Stimulated activated CD8-positive, alpha-beta memory T cell treated with anti-CD3 and anti-CD28 coated beads, Interleukin-12 subunit alpha, Interleukin-12 subunit beta, amount 100 ng/mL, for 4 hours (primary cell): Measurements from ENCODE around the gene TNFAIP3.

Experiments
- DNase-seq: peaks from one replicate; pipeline ENCODE4 v3.0.0-alpha.2; 2020; ENCODE audit warnings: low read depth

The TNFAIP3 gene

GRCh38 chr6:137864812-137865508 is 2.1 kb upstream of the TNFAIP3 start:
- DNase-seq: no peak

- DNase-seq: no peak
Measured at GRCh38 chr6:137866200-137866913, 702 bp upstream of the TNFAIP3 start.

- no peak for DNase-seq
Measured at GRCh38 chr6:137867685-137868509, 838 bp downstream of the TNFAIP3 start.

- no peak for DNase-seq
Measured at GRCh38 chr6:137868721-137869548, 1.9 kb downstream of the TNFAIP3 start.

GRCh38 chr6:137869549-137870307 is 2.7 kb downstream of the TNFAIP3 start:
- DNase-seq: no peak

- no peak for DNase-seq
Measured at GRCh38 chr6:137870308-137870644, 3.2 kb downstream of the TNFAIP3 start.

- DNase-seq: no peak
Measured at GRCh38 chr6:137870744-137871247, 3.7 kb downstream of the TNFAIP3 start.

- DNase-seq: no peak
Measured at GRCh38 chr6:137871291-137871690, 4.2 kb downstream of the TNFAIP3 start.

- DNase-seq: no peak
Measured at GRCh38 chr6:137871831-137872454, 4.9 kb downstream of the TNFAIP3 start.

GRCh38 chr6:137872581-137873115 is 5.6 kb downstream of the TNFAIP3 start:
- no peak for DNase-seq

- DNase-seq: peak; percentile 62
Measured at GRCh38 chr6:137873273-137873762, 6.3 kb downstream of the TNFAIP3 start.

GRCh38 chr6:137874204-137875057 is 7.4 kb downstream of the TNFAIP3 start:
- no peak for DNase-seq

GRCh38 chr6:137875058-137875520 is 8.0 kb downstream of the TNFAIP3 start:
- DNase-seq: no peak

GRCh38 chr6:137875606-137876005 is 8.5 kb downstream of the TNFAIP3 start:
- no peak for DNase-seq

GRCh38 chr6:137876547-137876946 is 9.5 kb downstream of the TNFAIP3 start:
- no peak for DNase-seq

GRCh38 chr6:137877113-137877512 is 10.1 kb downstream of the TNFAIP3 start:
- no peak for DNase-seq

- DNase-seq: no peak
Measured at GRCh38 chr6:137877606-137878005, 10.5 kb downstream of the TNFAIP3 start.

- DNase-seq: no peak
Measured at GRCh38 chr6:137878029-137878428, 11.0 kb downstream of the TNFAIP3 start.
